ENCODE data around the gene GATAD2B. TPM values are rescaled to one million over a fixed set of nuclear protein-coding genes. Genes with fewer than 3 reads are reported as not detected.

Gene GATAD2B
- total and polyA plus RNA-seq, 2 of the 4 experiments (the other 2 are of a cell fraction), result 3.8 to 6.2 TPM

GRCh38 chr1:153769221-153769620 lies 153.6 kb downstream of the GATAD2B start:
- DNase-seq, result no peak
- Histone ChIP-seq H3K9me3 (ENCODE audit: control insufficient read depth, insufficient read depth, low read length) (no peaks in the 10 kb centered on the region), H4K5ac (ENCODE audit: low read depth, low read length) (no peak overlapping the region), H2BK20ac (ENCODE audit: low read depth, low read length) (no peak overlapping the region), H3K4me3 (ENCODE audit: insufficient read depth, low read depth, low read length) (no peak overlapping the region), H4K20me1 (ENCODE audit: insufficient read depth, low read length) (no peaks in the 10 kb centered on the region), H2BK15ac (ENCODE audit: low read depth, low read length) (no peak overlapping the region), H3K14ac (replicated peaks; ENCODE audit: low read depth, low read length) (no peak overlapping the region), H3K4me1 (ENCODE audit: control insufficient read depth, insufficient read depth, low read length) (no peaks in the 10 kb centered on the region), H4K91ac (ENCODE audit: insufficient read depth, low read depth, low read length) (no peak overlapping the region), H3K23ac (ENCODE audit: low read depth, low read length) (no peak overlapping the region), H4K8ac (ENCODE audit: low read depth in 2 of 2, low read length in 2 of 2) (no peak overlapping the region), H2AFZ (replicated peaks; ENCODE audit: low read length, poor library complexity) (no peak overlapping the region), H3K9ac (ENCODE audit: low read depth, low read length) (no peak overlapping the region), H3K9me1 (ENCODE audit: insufficient read depth, low read length) (peaks cover 4% of the 10 kb centered on the region; the same call in 1 of the 2 replicates), H3K4me2 (ENCODE audit: low read depth, low read length) (no peak overlapping the region), H2AK9ac (replicated peaks; ENCODE audit: low read depth, low read length, poor library complexity) (no peak overlapping the region), H3K79me1 (ENCODE audit: low read depth in 1 of 2, low read length in 2 of 2) (no peaks in the 10 kb centered on the region; a peak in 1 of 4 replicates), H2BK5ac (ENCODE audit: low read depth, low read length, poor library complexity, severe bottlenecking) (no peak overlapping the region), H3K27me3 (ENCODE audit: control insufficient read depth, insufficient read depth, low read length) (no peaks in the 10 kb centered on the region), H3K56ac (ENCODE audit: extremely low read depth, insufficient read depth, low read length) (no peak overlapping the region), H3K36me3 (ENCODE audit: control insufficient read depth, insufficient read depth, low read length) (peaks cover 73% of the 10 kb centered on the region), H3K27ac (ENCODE audit: insufficient read depth, low read length) (no peak overlapping the region), H2BK120ac (ENCODE audit: low read depth, low read length) (no peak overlapping the region), H3K18ac (ENCODE audit: low read depth, low read length) (no peak overlapping the region), H2AK5ac (ENCODE audit: low read depth, low read length) (no peak overlapping the region), H3K4ac (ENCODE audit: low read depth, low read length) (no peak overlapping the region)
- in situ Hi-C loops (cut with MboI; ENCODE audit: low sequenced_read_pairs) (no loop called here), intact Hi-C loops (cut with micrococcal nuclease) (no loop called here), dilution Hi-C loops (cut with HindIII; ENCODE audit: low sequenced_read_pairs, unreplicated experiment) (no loop called here)
- CTCF ChIA-PET, result no interaction called here
- POLR2A ChIA-PET (ENCODE audit: unreplicated experiment), result no interaction called here
- TF ChIP-seq CEBPB (IDR thresholded peaks at IDR 0.05; ENCODE audit: low read depth, low read length) (no peak), MAFK (IDR thresholded peaks at IDR 0.05; ENCODE audit: low read depth, low read length) (no peak)
- no TSS peak for BruUV-seq (replicated peaks)
- 79% methylated on average over 2 of the region's 3 CpGs; no CpG with 5 or more reads in 1 of the 2 experiments for WGBS, 2 experiments (ENCODE audit: extremely low coverage in 2 of 2, insufficient read length in 1 of 2)
- no peak for ATAC-seq (ENCODE audit: low read depth)
